WTC11 (cell line): Measurements from ENCODE around the gene COG5. TPM values are rescaled to one million over a fixed set of nuclear protein-coding genes. Genes with fewer than 3 reads are reported as not detected.

ENCODE experiments used
- ATAC-seq: fragments of 200-7000 bp; cut with Tn5 transposase; 2 replicates; pipeline ENCODE4 v1.10.0; 2021; ENCODE audit warnings: mild to moderate bottlenecking, moderate library complexity
- CTCF ChIA-PET: fragments of 300-600 bp; sonication (Branson Sonifier 250); formaldehyde crosslinking; loops from one replicate; lab custom pipeline; 2021; ENCODE audit warnings: antibody characterized with exemption; lab: Charles Lee
- POLR2A ChIA-PET: fragments of 350-600 bp; sonication (Branson Sonifier 250); formaldehyde crosslinking; loops from one replicate; lab custom pipeline; 2021; ENCODE audit warnings: antibody characterized with exemption; lab: Charles Lee
- DNase-seq: peaks from one replicate; pipeline ENCODE4 v3.0.0; 2021; ENCODE audit warnings: low spot score
- H3K27ac Mint-ChIP-seq: 2 replicates; pipeline ENCODE4 v1.8.0; 2021; ENCODE audit warnings: mixed read lengths
- H3K27me3 Mint-ChIP-seq: 2 replicates; pipeline ENCODE4 v1.8.0; 2021; ENCODE audit warnings: low read depth, mild to moderate bottlenecking, moderate library complexity, mixed read lengths
- H3K36me3 Mint-ChIP-seq: 2 replicates; pipeline ENCODE4 v1.8.0; 2021; ENCODE audit warnings: mixed read lengths
- H3K4me1 Mint-ChIP-seq: 2 replicates; pipeline ENCODE4 v1.8.0; 2022; ENCODE audit warnings: mixed read lengths
- H3K4me3 Mint-ChIP-seq: 2 replicates; pipeline ENCODE4 v1.8.0; 2021; ENCODE audit warnings: mild to moderate bottlenecking, moderate library complexity, mixed read lengths
- H3K9me3 Mint-ChIP-seq: 2 replicates; pipeline ENCODE4 v1.8.0; 2021; ENCODE audit warnings: mixed read lengths
- ATF1 ChIP-seq: sonication (generic); formaldehyde crosslinking; IDR thresholded peaks from 2 replicates; pipeline ENCODE4 v1.8.1; 2023; ENCODE audit warnings: mild to moderate bottlenecking, moderate library complexity, missing genetic modification reagents
- CREB1 ChIP-seq: sonication (generic); formaldehyde crosslinking; IDR thresholded peaks from 2 replicates; pipeline ENCODE4 v1.8.0; 2023; ENCODE audit warnings: mild to moderate bottlenecking, missing genetic modification reagents
- CREM ChIP-seq: sonication (generic); formaldehyde crosslinking; IDR thresholded peaks from 2 replicates; pipeline ENCODE4 v1.8.1; 2022; ENCODE audit warnings: mild to moderate bottlenecking, missing genetic modification reagents, moderate library complexity
- EMX1 ChIP-seq: fragments of 250-450 bp; sonication (Bioruptor Pico); IDR thresholded peaks from 2 replicates; pipeline ENCODE4 v1.8.0; 2021; ENCODE audit warnings: mild to moderate bottlenecking
- FOXK1 ChIP-seq: sonication (generic); formaldehyde crosslinking; IDR thresholded peaks from 2 replicates; pipeline ENCODE4 v1.8.0; 2022; ENCODE audit warnings: mild to moderate bottlenecking, moderate library complexity, missing genetic modification reagents
- JUN ChIP-seq: sonication (generic); formaldehyde crosslinking; IDR thresholded peaks from 2 replicates; pipeline ENCODE4 v1.8.0; 2023; ENCODE audit warnings: mild to moderate bottlenecking, missing genetic modification reagents
- MYBL2 ChIP-seq: sonication (generic); formaldehyde crosslinking; IDR thresholded peaks from 2 replicates; pipeline ENCODE4 v1.8.1; 2023; ENCODE audit warnings: mild to moderate bottlenecking, moderate library complexity, missing genetic modification reagents
- NFATC4 ChIP-seq: fragments of 250-450 bp; sonication (Bioruptor Pico); IDR thresholded peaks from 2 replicates; pipeline ENCODE4 v1.9.0; 2021; ENCODE audit warnings: mild to moderate bottlenecking
- NR1H2 ChIP-seq: sonication (generic); formaldehyde crosslinking; IDR thresholded peaks from 2 replicates; pipeline ENCODE4 v1.9.0; 2021; ENCODE audit warnings: mild to moderate bottlenecking, moderate library complexity, missing genetic modification reagents
- NR2C2 ChIP-seq: sonication (generic); formaldehyde crosslinking; IDR thresholded peaks from 2 replicates; pipeline ENCODE4 v1.8.0; 2022; ENCODE audit warnings: mild to moderate bottlenecking, missing genetic modification reagents
- SMAD4 ChIP-seq: sonication (generic); formaldehyde crosslinking; IDR thresholded peaks from 2 replicates; pipeline ENCODE4 v1.8.0; 2022; ENCODE audit warnings: mild to moderate bottlenecking, missing genetic modification reagents
- TP53 ChIP-seq: sonication (generic); formaldehyde crosslinking; IDR thresholded peaks from 2 replicates; pipeline ENCODE4 v1.8.1; 2023; ENCODE audit warnings: mild to moderate bottlenecking, missing genetic modification reagents
- ZBTB21 ChIP-seq: sonication (generic); formaldehyde crosslinking; IDR thresholded peaks from 2 replicates; pipeline ENCODE4 v1.8.1; 2023; ENCODE audit warnings: mild to moderate bottlenecking, missing genetic modification reagents, borderline replicate concordance
- ZNF121 ChIP-seq: sonication (generic); formaldehyde crosslinking; IDR thresholded peaks from 2 replicates; pipeline ENCODE4 v1.8.0; 2023; ENCODE audit warnings: missing genetic modification reagents
- ZNF219 ChIP-seq: sonication (generic); formaldehyde crosslinking; IDR thresholded peaks from 2 replicates; pipeline ENCODE4 v1.8.0; 2023; ENCODE audit warnings: missing genetic modification reagents, mild to moderate bottlenecking, borderline replicate concordance
- total RNA-seq: library from RNA; stranded (reverse); gene quantifications from 3 replicates; pipeline ENCODE4 v1.2.3, GENCODE V29; 2021
- TF ChIP-seq, protein P1 (sequence below): sonication (generic); formaldehyde crosslinking; IDR thresholded peaks from 2 replicates; pipeline ENCODE4 v1.8.1; 2022; ENCODE audit warnings: mild to moderate bottlenecking, moderate library complexity, missing genetic modification reagents
- TF ChIP-seq, protein P2 (sequence below): fragments of 250-450 bp; sonication (Bioruptor Pico); IDR thresholded peaks from 2 replicates; pipeline ENCODE4 v1.9.0; 2021; ENCODE audit warnings: mild to moderate bottlenecking
- TF ChIP-seq, protein P3 (sequence below): sonication (generic); formaldehyde crosslinking; IDR thresholded peaks from 2 replicates; pipeline ENCODE4 v1.8.1; 2022; ENCODE audit warnings: low read depth, missing genetic modification reagents, borderline replicate concordance
- TF ChIP-seq, protein P4 (sequence below): fragments of 250-450 bp; sonication (Bioruptor Pico); IDR thresholded peaks from 2 replicates; pipeline ENCODE4 v1.8.0; 2021; ENCODE audit warnings: mild to moderate bottlenecking
- TF ChIP-seq, protein P5 (sequence below): sonication (generic); formaldehyde crosslinking; IDR thresholded peaks from 2 replicates; pipeline ENCODE4 v1.8.1; 2022; ENCODE audit warnings: low read depth, mild to moderate bottlenecking, moderate library complexity, missing genetic modification reagents, borderline replicate concordance
- TF ChIP-seq, protein P6 (sequence below): fragments of 250-450 bp; sonication (Bioruptor Pico); IDR thresholded peaks from 2 replicates; pipeline ENCODE4 v2.1.2; 2022; ENCODE audit warnings: mild to moderate bottlenecking, moderate library complexity

Gene COG5
- total RNA-seq, 1 experiment from 2014 or later, result 23.8 TPM

DNA sequence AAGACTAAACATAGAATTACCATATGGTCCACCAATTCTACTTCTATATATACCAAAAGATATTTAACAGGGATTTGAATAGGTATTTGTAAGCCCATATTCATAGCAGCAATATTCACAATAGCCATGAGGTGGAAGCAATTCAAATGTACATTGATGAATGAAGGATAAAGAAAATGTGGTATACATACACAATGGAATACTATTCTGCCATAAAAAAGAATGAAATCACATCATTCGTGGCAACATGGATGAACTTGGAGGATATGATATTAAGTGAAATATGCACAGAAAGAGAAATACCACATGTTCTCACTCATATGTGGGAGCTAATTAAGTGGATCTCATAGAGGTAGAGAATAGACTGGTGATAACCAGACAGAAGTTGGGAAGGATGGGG lies 128.0 kb downstream of the COG5 start:
- H3K27me3 Mint-ChIP-seq, result no peaks in the 10 kb centered on the region
- TF ChIP-seq CREB1 (CRISPR knock-in tag), result no peak
- TF ChIP-seq, protein P1, sequence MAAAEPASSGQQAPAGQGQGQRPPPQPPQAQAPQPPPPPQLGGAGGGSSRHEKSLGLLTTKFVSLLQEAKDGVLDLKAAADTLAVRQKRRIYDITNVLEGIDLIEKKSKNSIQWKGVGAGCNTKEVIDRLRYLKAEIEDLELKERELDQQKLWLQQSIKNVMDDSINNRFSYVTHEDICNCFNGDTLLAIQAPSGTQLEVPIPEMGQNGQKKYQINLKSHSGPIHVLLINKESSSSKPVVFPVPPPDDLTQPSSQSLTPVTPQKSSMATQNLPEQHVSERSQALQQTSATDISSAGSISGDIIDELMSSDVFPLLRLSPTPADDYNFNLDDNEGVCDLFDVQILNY (CRISPR knock-in tag), result no peak
- TF ChIP-seq, protein P2, sequence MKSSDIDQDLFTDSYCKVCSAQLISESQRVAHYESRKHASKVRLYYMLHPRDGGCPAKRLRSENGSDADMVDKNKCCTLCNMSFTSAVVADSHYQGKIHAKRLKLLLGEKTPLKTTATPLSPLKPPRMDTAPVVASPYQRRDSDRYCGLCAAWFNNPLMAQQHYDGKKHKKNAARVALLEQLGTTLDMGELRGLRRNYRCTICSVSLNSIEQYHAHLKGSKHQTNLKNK (CRISPR knock-in tag), result no peak
- TF ChIP-seq, all 79 proteins: peak for 0
- Mint-ChIP-seq H3K4me3 (no peak overlapping the region), H3K4me1 (no peaks in the 10 kb centered on the region), H3K9me3 (peaks cover 35% of the 10 kb centered on the region), H3K27ac (no peak overlapping the region), H3K36me3 (peaks cover 11% of the 10 kb centered on the region)
- ChIA-PET POLR2A (no interaction called here), CTCF (no interaction called here)
- ATAC-seq, result no peak
- no peak for DNase-seq

DNA sequence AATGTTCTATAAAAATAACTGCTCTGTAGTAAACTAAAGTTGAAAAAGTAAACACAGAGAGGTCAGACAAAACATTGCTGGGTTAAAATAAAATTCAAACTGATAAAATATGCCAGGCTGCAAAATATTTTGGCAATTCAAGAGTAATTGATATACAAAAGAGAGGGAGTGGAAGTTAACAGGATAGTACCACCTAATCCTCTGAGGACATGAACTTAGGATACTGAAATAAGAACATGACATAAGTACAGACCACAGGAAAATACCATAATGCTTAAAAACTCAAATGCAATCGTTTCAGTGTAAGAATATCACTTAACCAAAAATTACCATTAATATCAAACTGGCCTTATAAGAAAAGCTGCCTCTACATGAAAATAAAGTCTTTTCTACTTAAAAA lies 131.5 kb downstream of the COG5 start:
- ChIA-PET POLR2A (no interaction called here), CTCF (no interaction called here)
- no peak for TF ChIP-seq MYBL2 (CRISPR knock-in tag)
- TF ChIP-seq NR2C2, result no peak
- TF ChIP-seq NR1H2 (CRISPR knock-in tag), result no peak
- no peak for TF ChIP-seq ZBTB21
- TF ChIP-seq ZNF121 (CRISPR knock-in tag), result no peak
- no peak for TF ChIP-seq CREM (CRISPR knock-in tag)
- TF ChIP-seq, protein P3, sequence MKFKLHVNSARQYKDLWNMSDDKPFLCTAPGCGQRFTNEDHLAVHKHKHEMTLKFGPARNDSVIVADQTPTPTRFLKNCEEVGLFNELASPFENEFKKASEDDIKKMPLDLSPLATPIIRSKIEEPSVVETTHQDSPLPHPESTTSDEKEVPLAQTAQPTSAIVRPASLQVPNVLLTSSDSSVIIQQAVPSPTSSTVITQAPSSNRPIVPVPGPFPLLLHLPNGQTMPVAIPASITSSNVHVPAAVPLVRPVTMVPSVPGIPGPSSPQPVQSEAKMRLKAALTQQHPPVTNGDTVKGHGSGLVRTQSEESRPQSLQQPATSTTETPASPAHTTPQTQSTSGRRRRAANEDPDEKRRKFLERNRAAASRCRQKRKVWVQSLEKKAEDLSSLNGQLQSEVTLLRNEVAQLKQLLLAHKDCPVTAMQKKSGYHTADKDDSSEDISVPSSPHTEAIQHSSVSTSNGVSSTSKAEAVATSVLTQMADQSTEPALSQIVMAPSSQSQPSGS, result no peak
- TF ChIP-seq, protein P4, sequence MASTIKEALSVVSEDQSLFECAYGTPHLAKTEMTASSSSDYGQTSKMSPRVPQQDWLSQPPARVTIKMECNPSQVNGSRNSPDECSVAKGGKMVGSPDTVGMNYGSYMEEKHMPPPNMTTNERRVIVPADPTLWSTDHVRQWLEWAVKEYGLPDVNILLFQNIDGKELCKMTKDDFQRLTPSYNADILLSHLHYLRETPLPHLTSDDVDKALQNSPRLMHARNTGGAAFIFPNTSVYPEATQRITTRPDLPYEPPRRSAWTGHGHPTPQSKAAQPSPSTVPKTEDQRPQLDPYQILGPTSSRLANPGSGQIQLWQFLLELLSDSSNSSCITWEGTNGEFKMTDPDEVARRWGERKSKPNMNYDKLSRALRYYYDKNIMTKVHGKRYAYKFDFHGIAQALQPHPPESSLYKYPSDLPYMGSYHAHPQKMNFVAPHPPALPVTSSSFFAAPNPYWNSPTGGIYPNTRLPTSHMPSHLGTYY, result no peak
- TF ChIP-seq EMX1 (CRISPR knock-in tag), result no peak
- no peak for TF ChIP-seq FOXK1 (CRISPR knock-in tag)
- TF ChIP-seq JUN, result no peak
- no peak for TF ChIP-seq ZNF219 (CRISPR knock-in tag)
- no peak for TF ChIP-seq SMAD4 (CRISPR knock-in tag)
- TF ChIP-seq NFATC4 (CRISPR knock-in tag), result no peak
- TF ChIP-seq, protein P1 (CRISPR knock-in tag), result no peak
- TF ChIP-seq TP53 (CRISPR knock-in tag), result no peak
- TF ChIP-seq, protein P5, sequence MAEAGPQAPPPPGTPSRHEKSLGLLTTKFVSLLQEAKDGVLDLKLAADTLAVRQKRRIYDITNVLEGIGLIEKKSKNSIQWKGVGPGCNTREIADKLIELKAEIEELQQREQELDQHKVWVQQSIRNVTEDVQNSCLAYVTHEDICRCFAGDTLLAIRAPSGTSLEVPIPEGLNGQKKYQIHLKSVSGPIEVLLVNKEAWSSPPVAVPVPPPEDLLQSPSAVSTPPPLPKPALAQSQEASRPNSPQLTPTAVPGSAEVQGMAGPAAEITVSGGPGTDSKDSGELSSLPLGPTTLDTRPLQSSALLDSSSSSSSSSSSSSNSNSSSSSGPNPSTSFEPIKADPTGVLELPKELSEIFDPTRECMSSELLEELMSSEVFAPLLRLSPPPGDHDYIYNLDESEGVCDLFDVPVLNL (CRISPR knock-in tag), result no peak
- TF ChIP-seq, protein P6, sequence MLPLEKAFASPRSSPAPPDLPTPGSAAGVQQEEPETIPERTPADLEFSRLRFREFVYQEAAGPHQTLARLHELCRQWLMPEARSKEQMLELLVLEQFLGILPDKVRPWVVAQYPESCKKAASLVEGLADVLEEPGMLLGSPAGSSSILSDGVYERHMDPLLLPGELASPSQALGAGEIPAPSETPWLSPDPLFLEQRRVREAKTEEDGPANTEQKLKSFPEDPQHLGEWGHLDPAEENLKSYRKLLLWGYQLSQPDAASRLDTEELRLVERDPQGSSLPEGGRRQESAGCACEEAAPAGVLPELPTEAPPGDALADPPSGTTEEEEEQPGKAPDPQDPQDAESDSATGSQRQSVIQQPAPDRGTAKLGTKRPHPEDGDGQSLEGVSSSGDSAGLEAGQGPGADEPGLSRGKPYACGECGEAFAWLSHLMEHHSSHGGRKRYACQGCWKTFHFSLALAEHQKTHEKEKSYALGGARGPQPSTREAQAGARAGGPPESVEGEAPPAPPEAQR (CRISPR knock-in tag), result no peak
- TF ChIP-seq ATF1, result no peak
- DNase-seq, result no peak
- H3K9me3 Mint-ChIP-seq, result peaks cover 48% of the 10 kb centered on the region
- H3K27me3 Mint-ChIP-seq, result no peaks in the 10 kb centered on the region
- ATAC-seq, result no peak
- 0 out of 2 replicates have a peak, but pooled peaks cover 4% of the 10 kb centered on the region for H3K4me1 Mint-ChIP-seq
- H3K27ac Mint-ChIP-seq, result no peak overlapping the region
- peaks cover 24% of the 10 kb centered on the region for H3K36me3 Mint-ChIP-seq
- no peak overlapping the region for H3K4me3 Mint-ChIP-seq
